Nephron progenitor cell (in vitro differentiated cells): ENCODE data around the gene SPIRE1.

Experiments
- DNase-seq: peaks from one replicate; pipeline ENCODE4 v3.0.0; 2021
- H3K27ac Mint-ChIP-seq: 2 replicates; pipeline ENCODE4 v1.8.0; 2021; ENCODE audit warnings: mild to moderate bottlenecking, moderate library complexity, mixed read lengths
- H3K27me3 Mint-ChIP-seq: 2 replicates; pipeline ENCODE4 v1.8.0; 2021; ENCODE audit warnings: mild to moderate bottlenecking, low read depth, mixed read lengths; ENCODE audit not compliant: poor library complexity
- H3K36me3 Mint-ChIP-seq: 2 replicates; pipeline ENCODE4 v1.8.0; 2021; ENCODE audit warnings: low read depth, mixed read lengths
- H3K4me1 Mint-ChIP-seq: 2 replicates; pipeline ENCODE4 v1.8.0; 2021; ENCODE audit warnings: mixed read lengths
- H3K4me3 Mint-ChIP-seq: 2 replicates; pipeline ENCODE4 v1.8.0; 2021; ENCODE audit warnings: mild to moderate bottlenecking, moderate library complexity, mixed read lengths
- H3K9me3 Mint-ChIP-seq: 2 replicates; pipeline ENCODE4 v1.8.0; 2021; ENCODE audit warnings: mild to moderate bottlenecking, moderate library complexity, mixed read lengths
- TF ChIP-seq, protein P1 (sequence below): fragments of 200-600 bp; sonication (generic); IDR thresholded peaks from 2 replicates; pipeline ENCODE4 v1.5.0; 2021; ENCODE audit warnings: antibody characterized with exemption

Gene SPIRE1

DNA sequence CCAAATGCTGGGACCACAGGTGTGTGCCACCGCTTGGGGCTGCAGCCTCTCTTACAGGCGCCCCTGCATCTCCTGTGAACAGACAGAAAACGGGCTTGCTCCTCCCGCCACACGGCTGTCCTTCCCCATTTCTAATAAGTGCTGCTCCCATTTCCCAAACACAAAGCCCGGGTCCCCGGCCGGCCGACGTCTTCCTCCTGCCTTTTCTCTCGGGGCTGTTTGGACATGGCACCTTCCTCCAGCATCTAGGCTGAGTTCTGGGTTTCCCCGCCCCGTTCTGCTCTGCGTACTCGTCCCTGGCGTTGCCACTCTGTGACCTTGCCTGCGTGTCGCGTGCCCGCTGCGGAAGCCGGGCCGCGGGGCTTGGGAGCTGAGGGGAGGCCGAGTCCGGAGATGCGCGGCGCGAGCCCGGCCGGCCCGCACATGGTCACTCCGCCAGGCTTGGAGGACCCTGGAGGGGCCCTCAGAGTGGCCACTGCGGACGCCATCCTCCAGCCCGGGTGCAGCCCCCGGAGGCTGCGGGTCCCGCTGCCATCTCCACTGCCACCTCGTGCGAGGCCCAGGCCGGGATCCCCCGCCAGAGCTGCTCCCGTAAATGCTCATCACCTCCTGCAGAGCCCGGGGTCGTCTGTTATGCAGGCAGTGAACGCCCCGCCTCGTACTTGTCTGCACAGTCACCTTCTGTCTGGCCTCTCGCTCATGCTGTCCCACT, 223.9 kb downstream of the SPIRE1 start:
- Mint-ChIP-seq H3K9me3 (no peaks in the 10 kb centered on the region), H3K36me3 (peaks cover 40% of the 10 kb centered on the region), H3K4me1 (no peaks in the 10 kb centered on the region), H3K4me3 (no peak overlapping the region), H3K27ac (peak overlapping the region; percentile 18), H3K27me3 (peaks cover 2% of the 10 kb centered on the region)
- no peak for DNase-seq
- TF ChIP-seq, protein P1, sequence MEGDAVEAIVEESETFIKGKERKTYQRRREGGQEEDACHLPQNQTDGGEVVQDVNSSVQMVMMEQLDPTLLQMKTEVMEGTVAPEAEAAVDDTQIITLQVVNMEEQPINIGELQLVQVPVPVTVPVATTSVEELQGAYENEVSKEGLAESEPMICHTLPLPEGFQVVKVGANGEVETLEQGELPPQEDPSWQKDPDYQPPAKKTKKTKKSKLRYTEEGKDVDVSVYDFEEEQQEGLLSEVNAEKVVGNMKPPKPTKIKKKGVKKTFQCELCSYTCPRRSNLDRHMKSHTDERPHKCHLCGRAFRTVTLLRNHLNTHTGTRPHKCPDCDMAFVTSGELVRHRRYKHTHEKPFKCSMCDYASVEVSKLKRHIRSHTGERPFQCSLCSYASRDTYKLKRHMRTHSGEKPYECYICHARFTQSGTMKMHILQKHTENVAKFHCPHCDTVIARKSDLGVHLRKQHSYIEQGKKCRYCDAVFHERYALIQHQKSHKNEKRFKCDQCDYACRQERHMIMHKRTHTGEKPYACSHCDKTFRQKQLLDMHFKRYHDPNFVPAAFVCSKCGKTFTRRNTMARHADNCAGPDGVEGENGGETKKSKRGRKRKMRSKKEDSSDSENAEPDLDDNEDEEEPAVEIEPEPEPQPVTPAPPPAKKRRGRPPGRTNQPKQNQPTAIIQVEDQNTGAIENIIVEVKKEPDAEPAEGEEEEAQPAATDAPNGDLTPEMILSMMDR = no peak

DNA sequence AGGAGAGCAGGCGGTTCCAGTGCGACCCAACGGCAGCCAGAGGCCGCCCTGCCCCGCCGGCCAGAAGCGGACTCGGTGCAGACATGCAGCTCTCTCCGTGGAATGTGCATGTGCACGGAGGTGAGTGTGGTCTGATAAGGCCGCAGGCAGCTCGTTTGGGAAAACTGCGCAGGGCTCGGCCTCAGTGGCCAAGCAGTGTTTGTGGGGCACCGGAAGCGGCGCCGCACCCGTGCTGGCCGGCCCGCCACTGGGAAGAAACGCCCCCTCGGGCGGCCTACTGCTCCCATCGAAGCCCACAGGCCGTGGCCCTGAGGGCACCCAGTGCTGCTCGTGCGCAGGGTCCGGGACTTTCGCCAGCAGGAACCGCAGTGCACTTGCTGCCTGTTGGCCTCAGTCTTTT, 225.0 kb downstream of the SPIRE1 start:
- H3K9me3 Mint-ChIP-seq = no peaks in the 10 kb centered on the region
- no peak overlapping the region for H3K27ac Mint-ChIP-seq
- H3K36me3 Mint-ChIP-seq = peaks cover 32% of the 10 kb centered on the region
- no peak for DNase-seq
- H3K27me3 Mint-ChIP-seq = peaks cover 2% of the 10 kb centered on the region
- TF ChIP-seq, protein P1 = no peak
- no peak overlapping the region for H3K4me3 Mint-ChIP-seq
- peaks cover 6% of the 10 kb centered on the region for H3K4me1 Mint-ChIP-seq

DNA sequence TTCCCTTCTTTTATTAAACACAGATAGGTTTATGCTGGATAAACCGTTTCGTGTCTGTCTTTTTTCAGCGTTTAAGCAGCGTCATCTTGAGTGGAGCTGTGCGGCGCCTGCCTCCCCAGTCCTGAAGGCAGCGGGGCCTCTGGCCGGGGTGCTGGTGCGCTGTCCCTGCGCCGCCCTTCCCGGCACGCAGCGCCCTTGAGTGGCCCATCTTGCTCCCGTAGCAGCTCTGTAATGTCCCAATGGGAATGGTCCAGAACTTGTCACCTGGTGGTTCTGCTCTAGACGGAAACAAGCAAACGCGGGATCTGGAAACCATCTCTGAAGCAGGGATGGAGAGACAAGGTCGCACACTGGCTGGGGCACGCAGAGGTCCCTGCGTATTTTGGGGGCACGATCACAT, 225.7 kb downstream of the SPIRE1 start:
- Mint-ChIP-seq H3K36me3 (peaks cover 32% of the 10 kb centered on the region), H3K27ac (no peak overlapping the region), H3K27me3 (peaks cover under 1% of the 10 kb centered on the region), H3K4me1 (peaks cover 6% of the 10 kb centered on the region), H3K4me3 (no peak overlapping the region), H3K9me3 (no peaks in the 10 kb centered on the region)
- TF ChIP-seq, protein P1 = no peak
- DNase-seq = no peak

DNA sequence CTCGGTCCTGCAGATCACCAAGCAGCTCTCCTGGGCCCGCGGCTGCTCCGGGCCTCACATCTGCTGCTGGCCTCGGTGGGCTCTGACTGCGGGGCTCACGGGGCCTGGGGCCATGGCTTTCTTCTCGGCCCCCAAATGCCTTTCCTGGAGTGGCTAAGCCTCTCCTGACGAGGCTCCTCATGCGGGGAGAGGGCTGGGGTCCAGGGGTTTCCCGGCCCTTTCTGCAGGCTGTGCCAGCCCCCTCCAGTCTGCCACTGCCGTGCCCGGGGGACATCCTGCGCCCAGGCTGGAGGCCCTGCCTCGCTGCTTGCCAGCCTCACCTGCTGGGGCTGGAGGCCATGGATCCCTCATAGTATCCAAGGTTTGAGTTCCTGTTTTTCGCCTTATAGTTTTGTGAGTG, 226.3 kb downstream of the SPIRE1 start:
- H3K9me3 Mint-ChIP-seq = no peaks in the 10 kb centered on the region
- no peak overlapping the region for H3K4me3 Mint-ChIP-seq
- H3K36me3 Mint-ChIP-seq = peaks cover 32% of the 10 kb centered on the region
- no peak overlapping the region for H3K27ac Mint-ChIP-seq
- H3K27me3 Mint-ChIP-seq = no peaks in the 10 kb centered on the region
- DNase-seq = no peak
- peaks cover 6% of the 10 kb centered on the region for H3K4me1 Mint-ChIP-seq
- TF ChIP-seq, protein P1 = no peak

DNA sequence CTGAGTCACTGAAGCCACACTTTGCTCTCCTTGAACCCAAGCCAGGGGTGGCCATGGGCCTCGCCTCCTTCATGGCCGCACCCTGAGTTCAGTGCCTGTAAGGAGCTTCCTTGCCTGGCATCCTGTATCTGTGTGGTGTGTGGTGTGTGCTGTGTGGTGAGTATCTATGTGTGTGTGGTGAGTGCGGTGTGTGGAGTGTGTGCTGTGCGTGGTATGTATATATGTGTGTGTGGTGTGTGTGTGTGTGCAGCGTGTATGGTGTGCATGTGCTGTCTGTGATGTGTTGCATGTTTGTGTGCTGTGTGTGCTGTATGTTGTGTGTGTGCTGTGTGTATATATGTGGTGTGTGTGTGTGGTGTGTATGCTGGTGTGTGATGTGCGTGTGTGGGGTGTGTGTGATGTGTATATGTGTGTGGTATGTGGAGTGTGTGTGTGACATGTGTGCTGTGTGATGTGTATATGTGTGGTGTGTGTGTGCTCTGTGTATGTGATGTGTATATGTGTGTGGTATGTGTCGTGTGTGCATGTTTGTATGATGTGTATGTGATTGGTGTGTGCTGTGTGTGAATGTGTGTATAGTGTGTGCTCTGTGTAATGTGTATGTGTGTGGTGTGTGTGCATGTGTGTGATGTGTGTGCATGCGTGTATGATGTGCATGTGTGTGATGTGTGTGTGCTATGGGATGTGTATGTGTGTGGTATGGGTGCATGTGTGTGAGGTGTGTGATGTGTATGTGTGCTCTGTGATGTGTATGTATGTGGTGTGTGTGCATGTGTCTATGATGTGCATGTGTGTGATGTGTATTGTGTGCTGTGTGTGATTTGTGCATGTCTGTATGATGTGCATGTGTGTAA, 227.5 kb downstream of the SPIRE1 start:
- Mint-ChIP-seq H3K27ac (no peak overlapping the region), H3K27me3 (no peaks in the 10 kb centered on the region), H3K4me3 (no peak overlapping the region), H3K36me3 (peaks cover 25% of the 10 kb centered on the region), H3K4me1 (peaks cover 6% of the 10 kb centered on the region), H3K9me3 (no peaks in the 10 kb centered on the region)
- TF ChIP-seq, protein P1 = no peak
- no peak for DNase-seq
